GM12878 (cell line): Measurements from ENCODE around the gene PRKCE. TPM values are rescaled to one million over a fixed set of nuclear protein-coding genes. Genes with fewer than 3 reads are reported as not detected.

ENCODE experiments used
- ATF2 ChIP-seq: IDR thresholded peaks from 2 replicates; pipeline ENCODE4 v1.6.1; 2012; ENCODE audit warnings: low read length, inconsistent platforms
- BHLHE40 ChIP-seq, 2 experiments: fragments of 450-650 bp in 1 of 2; IDR thresholded peaks; 2 replicates each; pipeline ENCODE4 v1.6.1; 2011 to 2017; ENCODE audit warnings: low read depth in 2 of 2, borderline replicate concordance in 1 of 2, improper control_type of control experiment in 1 of 2, low read length in 1 of 2, mild to moderate bottlenecking in 1 of 2
- BMI1 ChIP-seq: fragments of 450-650 bp; IDR thresholded peaks from 2 replicates; pipeline ENCODE4 v1.6.1; 2016; ENCODE audit warnings: mild to moderate bottlenecking, moderate library complexity, borderline replicate concordance
- CBFB ChIP-seq: IDR thresholded peaks from 2 replicates; pipeline ENCODE4 v1.6.1; 2016; ENCODE audit warnings: antibody characterized with exemption, low read depth
- CHD2 ChIP-seq: IDR thresholded peaks from 2 replicates; pipeline ENCODE4 v1.6.1; 2011; ENCODE audit warnings: low read depth, low read length, improper control_type of control experiment, borderline replicate concordance
- CHD4 ChIP-seq: fragments of 200-600 bp; sonication (generic); IDR thresholded peaks from 2 replicates; pipeline ENCODE4 v1.6.1; 2016; ENCODE audit warnings: mild to moderate bottlenecking
- CREM ChIP-seq: IDR thresholded peaks from 2 replicates; pipeline ENCODE4 v1.6.1; 2014; ENCODE audit warnings: antibody characterized with exemption, low read depth
- CTCF ChIP-seq, 3 experiments: IDR thresholded peaks in 2 of 3; conservative IDR thresholded peaks in 1 of 3; 2 replicates each; pipeline ENCODE4 v1.5.1; 2011; ENCODE audit warnings: low read depth in 3 of 3, low read length in 3 of 3, mild to moderate bottlenecking in 3 of 3, control low read depth in 2 of 3, moderate library complexity in 2 of 3, inconsistent platforms in 1 of 3, mixed read lengths in 1 of 3; ENCODE audit not compliant: control insufficient read depth in 2 of 3, insufficient read depth in 1 of 3; ENCODE audit errors: extremely low read depth in 1 of 3
- ETV6 ChIP-seq, 2 experiments: fragments of 450-650 bp in 1 of 2; IDR thresholded peaks in 1 of 2; conservative IDR thresholded peaks in 1 of 2; 2 replicates each; pipeline ENCODE4 v1.6.1; 2014; ENCODE audit warnings: antibody characterized with exemption in 1 of 2, borderline replicate concordance in 1 of 2, low read depth in 1 of 2, mild to moderate bottlenecking in 1 of 2, moderate library complexity in 1 of 2
- FOXM1 ChIP-seq: IDR thresholded peaks from 2 replicates; pipeline ENCODE4 v1.6.1; 2012; ENCODE audit warnings: low read depth, mild to moderate bottlenecking, inconsistent platforms, low read length, moderate library complexity
- GATAD2B ChIP-seq: fragments of 450-650 bp; conservative IDR thresholded peaks from 2 replicates; pipeline ENCODE4 v1.6.1; 2017; ENCODE audit warnings: low read depth, mild to moderate bottlenecking, moderate library complexity
- IKZF1 ChIP-seq: fragments of 450-650 bp; conservative IDR thresholded peaks from 2 replicates; pipeline ENCODE4 v1.6.1; 2017; ENCODE audit warnings: antibody characterized with exemption, mild to moderate bottlenecking
- KLF5 ChIP-seq: fragments of 450-650 bp; IDR thresholded peaks from 2 replicates; pipeline ENCODE4 v1.6.1; 2014; ENCODE audit warnings: mild to moderate bottlenecking; ENCODE audit not compliant: partially characterized antibody
- MTA2 ChIP-seq: fragments of 450-650 bp; IDR thresholded peaks from 2 replicates; pipeline ENCODE4 v1.6.1; 2016; ENCODE audit warnings: low read depth, mild to moderate bottlenecking, moderate library complexity
- NFYB ChIP-seq: IDR thresholded peaks from 2 replicates; pipeline ENCODE4 v1.6.1; 2011; ENCODE audit warnings: low read depth, mild to moderate bottlenecking, low read length, improper control_type of control experiment, moderate library complexity; ENCODE audit not compliant: insufficient read depth
- RB1 ChIP-seq: fragments of 450-650 bp; formaldehyde crosslinking; IDR thresholded peaks from 2 replicates; pipeline ENCODE4 v1.6.1; 2017; ENCODE audit warnings: mild to moderate bottlenecking, borderline replicate concordance
- RELA ChIP-seq: fragments of 450-650 bp; IDR thresholded peaks from 2 replicates; pipeline ENCODE4 v1.8.0; 2014; ENCODE audit warnings: borderline replicate concordance; ENCODE audit not compliant: partially characterized antibody
- SMARCA5 ChIP-seq: fragments of 450-650 bp; IDR thresholded peaks from 2 replicates; pipeline ENCODE4 v1.6.1; 2017; ENCODE audit warnings: mild to moderate bottlenecking
- STAT1 ChIP-seq: fragments of 450-650 bp; conservative IDR thresholded peaks from 2 replicates; pipeline ENCODE4 v1.6.1; 2014; ENCODE audit warnings: antibody characterized with exemption, mild to moderate bottlenecking
- SUPT20H ChIP-seq: IDR thresholded peaks from 2 replicates; pipeline ENCODE4 v1.6.1; 2011; ENCODE audit warnings: low read depth, mild to moderate bottlenecking, low read length, moderate library complexity, borderline replicate concordance; ENCODE audit not compliant: control insufficient read depth
- TBL1XR1 ChIP-seq: IDR thresholded peaks from 2 replicates; pipeline ENCODE4 v1.6.1; 2012; ENCODE audit warnings: low read depth, low read length, improper control_type of control experiment
- USF2 ChIP-seq: IDR thresholded peaks from 2 replicates; pipeline ENCODE4 v1.6.1; 2011; ENCODE audit warnings: low read depth, low read length, improper control_type of control experiment, borderline replicate concordance
- ZBED1 ChIP-seq: IDR thresholded peaks from 2 replicates; pipeline ENCODE4 v1.6.1; 2016; ENCODE audit warnings: borderline replicate concordance
- polyA plus RNA-seq, 11 experiments: library from polyadenylated mRNA; depleted of rRNA in 4 of 11; unstranded in 6 of 11; stranded (reverse) in 5 of 11; fragments of >200 nt; fragmentation: Nextera tagmentation in 4 of 11; fragmentation: Illumina TruSeq in 1 of 11; extraction: Ambion mirVana in 4 of 11; extraction: Trizol in 1 of 11; gene quantifications; 1 replicate in 1 of 11; 2 replicates in 10 of 11; pipeline versions ENCODE4 v1.2.1 to v1.2.3, GENCODE V29; 2011 to 2016; ENCODE audit warnings: inconsistent platforms in 2 of 11, missing spikeins in 2 of 11, low read depth in 1 of 11
- total RNA-seq, 4 experiments: library from RNA; depleted of rRNA in 3 of 4; stranded (reverse); fragments of >200 nt in 3 of 4; fragmentation: Illumina TruSeq in 1 of 4; extraction: Trizol in 1 of 4; gene quantifications; 2 replicates each; pipeline versions ENCODE4 v1.2.1 to v1.2.3, GENCODE V29; 2013 to 2021
- TF ChIP-seq, protein P1 (sequence below): fragments of 450-650 bp; IDR thresholded peaks from 2 replicates; pipeline ENCODE4 v1.6.1; 2017; ENCODE audit warnings: mild to moderate bottlenecking, low read depth, inconsistent platforms; ENCODE audit not compliant: poor library complexity, severe bottlenecking

Gene PRKCE
- total and polyA plus RNA-seq, 10 of the 15 experiments (the other 5 are each of a cell fraction or from before 2014, with no cell fraction given): 2.6 to 28.2 (median 11.3) TPM

GRCh38 chr2:45834372-45834771 is 182.9 kb downstream of the PRKCE start (continued):
- TF ChIP-seq GATAD2B (no peak), BMI1 (0 out of 2 replicates have a peak, but pooled peaks have one; percentile 16), USF2 (peak; percentile 30; the same call in 1 of the 2 replicates), CHD2 (no peak), SMARCA5 (no peak), MTA2 (no peak), ZBED1 (no peak), NFYB (no peak), IKZF1 (no peak), ATF2 (no peak), STAT1 (no peak), RB1 (0 out of 2 replicates have a peak, but pooled peaks have one; percentile 39), FOXM1 (no peak), CTCF (IDR thresholded peaks at IDR 0.05 in 2 of 3, conservative IDR thresholded peaks at IDR 0.05 in 1 of 3; ENCODE audit: control insufficient read depth in 2 of 3, extremely low read depth in 1 of 3, insufficient read depth in 1 of 3, low read depth in 3 of 3, low read length in 3 of 3) (no peak), TBL1XR1 (no peak), ETV6 (conservative IDR thresholded peaks at IDR 0.05 in 1 of 2, IDR thresholded peaks at IDR 0.05 in 1 of 2; ENCODE audit: borderline replicate concordance in 1 of 2, low read depth in 1 of 2) (no peak), SUPT20H (no peak), RELA (no peak), KLF5 (no peak), BHLHE40 (IDR thresholded peaks at IDR 0.05; ENCODE audit: borderline replicate concordance in 1 of 2, low read depth in 2 of 2, low read length in 1 of 2) (peak; percentile 40 to 72; a peak in 3 of 4 replicates), CBFB (no peak), CHD4 (no peak), CREM (no peak)
- TF ChIP-seq, protein P1, sequence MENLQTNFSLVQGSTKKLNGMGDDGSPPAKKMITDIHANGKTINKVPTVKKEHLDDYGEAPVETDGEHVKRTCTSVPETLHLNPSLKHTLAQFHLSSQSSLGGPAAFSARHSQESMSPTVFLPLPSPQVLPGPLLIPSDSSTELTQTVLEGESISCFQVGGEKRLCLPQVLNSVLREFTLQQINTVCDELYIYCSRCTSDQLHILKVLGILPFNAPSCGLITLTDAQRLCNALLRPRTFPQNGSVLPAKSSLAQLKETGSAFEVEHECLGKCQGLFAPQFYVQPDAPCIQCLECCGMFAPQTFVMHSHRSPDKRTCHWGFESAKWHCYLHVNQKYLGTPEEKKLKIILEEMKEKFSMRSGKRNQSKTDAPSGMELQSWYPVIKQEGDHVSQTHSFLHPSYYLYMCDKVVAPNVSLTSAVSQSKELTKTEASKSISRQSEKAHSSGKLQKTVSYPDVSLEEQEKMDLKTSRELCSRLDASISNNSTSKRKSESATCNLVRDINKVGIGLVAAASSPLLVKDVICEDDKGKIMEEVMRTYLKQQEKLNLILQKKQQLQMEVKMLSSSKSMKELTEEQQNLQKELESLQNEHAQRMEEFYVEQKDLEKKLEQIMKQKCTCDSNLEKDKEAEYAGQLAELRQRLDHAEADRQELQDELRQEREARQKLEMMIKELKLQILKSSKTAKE: no peak
